Measurements from ENCODE around the gene COX7A2L.

GRCh38 chr2:42378415-42378814, 17.4 kb upstream of the COX7A2L start:
- TF ChIP-seq EZH2 (IDR thresholded peaks at IDR 0.05; ENCODE audit: borderline replicate concordance, low read length) = no peak
- TF ChIP-seq CTCF (IDR thresholded peaks at IDR 0.05; ENCODE audit: low read length) = no peak
